ENCODE measurements around the gene GAL3ST3.

The GAL3ST3 gene

DNA sequence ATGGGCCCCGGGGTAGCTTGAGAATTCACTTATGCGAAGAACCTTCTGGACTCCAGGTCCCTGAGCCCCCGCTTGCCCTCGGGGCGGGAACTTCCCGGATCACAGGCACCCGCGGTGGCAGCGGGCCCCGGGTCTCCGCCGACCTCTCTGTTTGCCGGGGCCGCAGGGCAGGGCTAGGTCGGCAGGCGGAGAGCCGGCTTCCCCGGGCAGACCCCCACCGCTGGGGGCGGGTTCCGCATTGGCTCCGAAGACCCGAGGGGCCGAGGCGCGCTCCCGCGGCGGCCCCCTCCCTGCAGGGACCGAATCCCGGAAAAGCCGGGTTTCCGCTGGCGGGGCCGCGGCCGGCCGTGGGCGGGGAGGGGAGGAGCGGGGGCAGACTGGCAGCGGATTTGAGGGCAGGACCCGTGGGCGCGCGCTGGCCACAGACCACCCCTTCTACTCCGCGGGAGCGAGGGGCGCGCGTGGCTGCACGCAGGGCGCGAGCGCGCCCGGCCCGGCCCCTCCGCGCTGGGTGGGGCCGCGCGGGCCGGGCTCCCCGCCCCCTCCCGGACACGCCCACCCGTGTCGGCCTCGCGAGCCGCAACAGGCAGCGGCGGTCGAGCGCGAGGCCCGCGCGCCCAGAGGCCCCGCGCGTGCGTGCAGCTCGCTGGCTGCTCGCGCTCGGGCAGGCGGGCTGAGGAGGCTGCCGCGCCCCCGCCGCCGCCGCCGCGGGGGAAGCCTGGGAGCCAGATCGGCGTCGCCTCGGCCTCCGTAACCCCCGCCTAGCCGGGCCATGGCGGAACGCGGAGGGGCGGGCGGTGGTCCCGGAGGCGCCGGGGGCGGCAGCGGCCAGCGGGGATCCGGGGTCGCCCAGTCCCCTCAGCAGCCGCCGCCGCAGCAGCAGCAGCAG lies 21.0 kb upstream of the GAL3ST3 start, which contains the start of gene PACS1:
PACS1 (plus strand) TSS at position 558 of the 889 bp plus-strand sequence; CDS start at position 773, 215 bp downstream.
- DNase-seq (ENCODE audit: low read depth in 3 of 3), result peak; percentile 27 to 77 (median 42)

DNA sequence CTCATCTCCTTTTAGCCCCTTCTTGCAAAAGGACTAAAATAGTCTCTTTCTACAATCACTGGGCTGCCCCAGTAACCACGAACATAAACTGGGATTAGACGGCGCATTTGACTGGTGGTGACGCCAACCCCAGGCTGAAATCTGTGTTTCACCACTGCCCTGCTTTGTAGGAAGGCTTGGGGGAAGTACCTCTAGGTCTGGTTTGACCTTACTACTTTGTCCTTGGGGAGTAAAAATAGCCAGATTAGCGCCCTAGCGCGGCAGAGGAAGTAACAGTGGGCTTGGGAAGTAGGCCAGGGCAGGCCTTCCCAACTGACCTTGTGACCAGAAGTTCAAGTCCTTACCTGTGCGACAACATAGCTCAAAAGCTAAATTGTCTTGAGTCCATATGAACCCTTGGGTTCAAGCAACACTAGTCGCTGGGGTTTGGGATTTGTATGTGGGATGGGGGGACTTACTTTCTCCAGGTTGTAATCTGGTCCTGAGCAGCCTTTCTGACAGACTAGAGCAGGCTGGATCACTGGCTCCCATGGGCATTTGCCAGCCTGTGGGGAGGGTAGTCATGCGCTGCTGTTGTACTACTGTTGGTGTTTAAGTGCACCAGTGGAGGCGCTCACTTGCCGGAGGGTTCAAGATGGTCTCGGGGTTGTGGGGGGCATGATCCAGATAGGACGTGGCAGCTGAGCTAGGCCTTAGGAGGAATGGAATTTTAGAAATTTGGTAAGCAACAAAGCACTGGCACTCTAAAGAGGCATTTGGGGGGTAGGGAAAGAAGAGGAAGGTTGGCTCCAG lies 20.2 kb upstream of the GAL3ST3 start:
- peak in 1 of 3 experiments; percentile 25 for DNase-seq (ENCODE audit: low read depth in 3 of 3)

- DNase-seq (ENCODE audit: low read depth in 3 of 3), result peak; percentile 61 to 74 (median 70)
Observed at GRCh38 chr11:66068154-66068821, 19.3 kb upstream of the GAL3ST3 start.

GRCh38 chr11:66067640-66068039 lies 18.7 kb upstream of the GAL3ST3 start:
- no peak for DNase-seq (ENCODE audit: low read depth in 3 of 3)

DNA sequence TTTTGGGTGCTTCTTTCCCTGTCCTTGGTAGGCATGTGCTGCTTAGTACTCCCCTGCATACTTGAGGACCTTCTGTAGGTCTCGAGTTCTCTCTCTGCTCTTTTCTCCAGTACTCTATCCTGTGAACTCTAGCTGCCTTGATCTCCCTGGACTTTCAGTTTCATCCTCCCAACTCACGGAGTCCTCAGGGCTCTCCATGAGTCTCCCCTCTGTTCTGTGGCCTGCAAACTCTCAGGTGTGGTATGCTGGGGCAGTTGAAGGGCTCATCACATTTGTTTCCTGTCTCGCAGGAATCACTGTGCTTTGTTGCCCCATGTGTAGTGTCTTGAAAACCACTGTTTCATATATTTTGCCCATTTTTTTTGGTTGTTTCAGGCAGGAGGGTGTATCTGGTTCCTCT lies 17.8 kb upstream of the GAL3ST3 start:
- no peak for DNase-seq (ENCODE audit: low read depth in 3 of 3)

DNA sequence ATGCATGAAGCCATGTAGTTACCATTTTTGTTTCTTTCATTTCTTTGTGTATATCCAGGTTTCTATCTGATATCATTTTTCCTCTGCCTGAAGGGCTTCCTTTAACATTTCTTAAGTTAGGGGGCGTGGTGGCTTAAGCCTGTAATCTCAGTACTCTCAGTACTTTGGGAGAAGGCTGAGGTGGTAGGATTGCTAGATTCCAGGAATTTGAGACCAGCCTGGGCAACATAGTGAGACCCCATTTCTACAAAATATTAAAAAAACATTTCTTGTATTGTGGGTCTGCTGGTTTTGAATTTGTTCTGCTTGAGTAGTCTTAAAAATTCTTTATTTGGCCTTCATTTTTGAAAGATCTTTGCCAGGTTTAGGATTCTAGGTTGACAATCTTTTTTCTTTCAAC lies 15.6 kb upstream of the GAL3ST3 start:
- DNase-seq (ENCODE audit: low read depth in 3 of 3), result no peak

GRCh38 chr11:66063900-66064299 lies 14.9 kb upstream of the GAL3ST3 start:
- DNase-seq (ENCODE audit: low read depth in 3 of 3), result no peak

- no peak for DNase-seq (ENCODE audit: low read depth in 3 of 3)
Observed at GRCh38 chr11:66062408-66062807, 13.4 kb upstream of the GAL3ST3 start.

DNA sequence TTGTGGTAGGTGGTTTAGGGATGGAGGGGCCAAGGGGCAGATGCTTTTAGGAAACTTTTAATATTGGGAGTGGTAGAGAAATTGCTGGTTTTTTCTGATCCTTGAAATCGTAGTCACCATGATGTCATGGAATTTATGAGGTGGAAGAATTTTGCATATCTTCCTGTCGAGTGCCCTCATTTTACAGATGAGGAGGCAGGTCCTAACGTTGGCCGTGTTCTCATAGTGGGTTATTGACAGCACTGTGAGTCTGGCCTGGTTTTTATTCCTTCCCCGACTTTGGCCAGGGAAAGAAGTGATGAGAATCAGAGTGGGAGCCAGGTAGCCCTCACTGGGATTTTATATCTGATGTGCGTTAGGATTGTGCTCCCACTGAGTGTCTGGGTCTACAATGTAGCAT lies 12.3 kb upstream of the GAL3ST3 start:
- no peak for DNase-seq (ENCODE audit: low read depth in 3 of 3)

DNA sequence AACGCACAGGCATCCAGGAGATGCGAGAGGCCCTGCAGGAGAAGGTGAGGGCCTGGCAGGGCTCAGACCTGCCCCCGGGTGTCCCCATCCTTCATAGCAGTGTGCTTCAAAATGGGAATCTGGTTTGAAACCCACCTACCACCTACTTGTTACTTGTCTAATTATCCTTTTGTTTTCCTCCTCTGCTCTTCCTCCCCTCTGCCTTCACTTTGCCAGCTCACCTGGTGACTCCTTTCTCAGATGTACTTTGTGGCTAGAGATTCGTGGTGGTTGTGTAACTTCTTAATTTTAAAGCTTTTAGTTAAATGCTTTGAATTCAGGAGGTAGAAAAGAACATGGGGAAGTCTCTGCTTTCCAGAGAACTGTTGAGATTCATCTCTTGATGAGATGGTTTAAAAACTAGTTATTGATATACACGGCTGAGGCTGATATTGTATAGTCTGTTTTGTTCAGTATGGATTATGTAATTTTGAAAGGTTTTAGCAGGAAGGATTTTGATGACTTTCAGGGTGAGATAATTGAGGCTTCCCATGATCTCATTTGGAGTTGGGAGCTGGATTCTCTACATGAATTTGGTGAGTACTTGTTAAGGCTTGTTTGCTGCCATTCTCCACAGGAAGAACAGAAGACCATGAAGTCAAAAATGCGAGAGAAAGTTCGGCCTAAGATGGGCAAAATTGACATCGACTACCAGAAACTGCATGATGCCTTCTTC lies 11.2 kb upstream of the GAL3ST3 start:
- DNase-seq (ENCODE audit: low read depth in 3 of 3), result no peak

DNA sequence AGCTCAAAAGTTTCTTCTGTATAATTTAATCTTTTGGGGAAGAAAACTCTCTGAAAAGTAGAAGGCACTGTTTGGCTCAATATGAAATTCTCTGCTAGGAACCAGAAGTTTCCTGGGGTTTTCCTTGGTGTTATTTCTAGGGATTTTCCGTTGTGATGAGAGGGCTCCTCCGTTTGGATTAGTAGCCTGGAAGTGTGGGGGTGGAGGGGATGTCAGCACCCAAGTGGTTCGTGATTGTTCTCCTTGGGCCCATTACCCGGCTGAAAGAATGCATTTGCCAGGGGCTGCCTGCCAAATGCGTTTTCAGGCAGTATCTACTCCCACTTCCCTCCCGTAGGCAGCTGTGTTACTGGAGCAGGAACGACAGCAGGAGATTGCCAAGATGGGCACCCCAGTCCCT lies 7.5 kb upstream of the GAL3ST3 start:
- no peak for DNase-seq (ENCODE audit: low read depth in 3 of 3)

DNA sequence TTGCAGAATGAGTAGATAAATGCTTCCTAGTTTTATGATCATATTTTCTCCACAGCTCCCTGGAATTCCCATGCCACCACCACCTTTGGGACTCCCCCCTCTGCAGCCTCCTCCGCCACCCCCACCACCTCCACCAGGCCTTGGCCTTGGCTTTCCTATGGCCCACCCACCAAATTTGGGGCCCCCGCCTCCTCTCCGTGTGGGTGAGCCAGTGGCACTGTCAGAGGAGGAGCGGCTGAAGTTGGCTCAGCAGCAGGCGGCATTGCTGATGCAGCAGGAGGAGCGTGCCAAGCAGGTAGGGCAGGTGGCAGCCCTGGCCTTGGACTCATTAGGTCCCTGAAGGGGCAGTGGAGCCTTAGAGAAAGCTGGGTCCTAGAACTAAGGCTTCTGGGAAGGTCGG lies 6.1 kb upstream of the GAL3ST3 start:
- no peak for DNase-seq (ENCODE audit: low read depth in 3 of 3)

GRCh38 chr11:66052664-66052982 lies 3.7 kb upstream of the GAL3ST3 start:
- DNase-seq (ENCODE audit: low read depth in 3 of 3), result no peak

GRCh38 chr11:66051766-66052663 lies 3.1 kb upstream of the GAL3ST3 start, which contains the start of gene SF3B2:
Gene SF3B2 (plus strand): TSS chr11:66052364. CDS start chr11:66052385, 21 bp downstream.
- peak; percentile 91 to 97 (median 94) for DNase-seq (ENCODE audit: low read depth in 3 of 3)

- no peak for DNase-seq (ENCODE audit: low read depth in 3 of 3)
Observed at GRCh38 chr11:66051371-66051765, 2.4 kb upstream of the GAL3ST3 start.

- no peak for DNase-seq (ENCODE audit: low read depth in 3 of 3)
Observed at GRCh38 chr11:66050581-66051231, 1.7 kb upstream of the GAL3ST3 start.

DNA sequence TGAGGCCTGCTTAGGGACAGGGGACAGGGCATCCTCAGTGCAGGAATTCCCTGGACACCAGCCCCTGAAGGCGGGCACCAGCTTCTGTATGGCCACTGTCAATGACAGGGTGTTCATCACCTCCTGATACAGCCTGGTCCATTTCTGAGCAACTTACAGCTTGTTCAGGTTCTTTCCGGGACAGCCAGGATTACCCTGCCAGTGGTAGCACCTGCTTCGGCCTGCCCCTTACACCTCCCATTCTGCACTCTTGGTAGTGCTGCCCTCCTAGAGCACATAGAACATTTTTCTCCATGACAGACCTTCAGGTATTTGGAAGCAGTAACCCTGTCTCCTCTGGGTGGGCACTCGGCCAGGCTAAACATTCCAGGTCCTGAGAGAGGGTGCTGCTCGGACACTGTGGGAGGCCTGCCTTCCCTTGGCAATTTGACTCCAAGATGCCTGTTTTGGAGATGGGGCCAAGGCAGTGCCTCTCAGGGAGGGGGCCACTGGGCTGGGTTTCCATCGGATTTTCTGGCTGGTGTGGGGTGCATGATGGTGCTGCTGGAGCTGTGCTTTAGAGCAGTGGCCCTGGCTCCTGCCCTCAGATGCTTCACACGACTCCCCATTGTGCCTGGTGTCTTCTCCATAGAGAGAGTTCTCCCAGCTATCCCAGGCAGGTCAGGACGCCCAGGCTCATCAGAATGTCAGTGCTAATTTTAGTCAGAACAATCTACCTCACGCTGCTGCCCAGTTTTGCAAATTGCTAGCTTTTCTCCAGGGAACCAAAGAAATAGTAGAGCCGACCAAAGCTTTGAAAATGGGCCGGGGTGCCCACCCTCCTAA lies 1.2 kb downstream of the GAL3ST3 start:
- no peak for DNase-seq (ENCODE audit: low read depth in 3 of 3)

DNA sequence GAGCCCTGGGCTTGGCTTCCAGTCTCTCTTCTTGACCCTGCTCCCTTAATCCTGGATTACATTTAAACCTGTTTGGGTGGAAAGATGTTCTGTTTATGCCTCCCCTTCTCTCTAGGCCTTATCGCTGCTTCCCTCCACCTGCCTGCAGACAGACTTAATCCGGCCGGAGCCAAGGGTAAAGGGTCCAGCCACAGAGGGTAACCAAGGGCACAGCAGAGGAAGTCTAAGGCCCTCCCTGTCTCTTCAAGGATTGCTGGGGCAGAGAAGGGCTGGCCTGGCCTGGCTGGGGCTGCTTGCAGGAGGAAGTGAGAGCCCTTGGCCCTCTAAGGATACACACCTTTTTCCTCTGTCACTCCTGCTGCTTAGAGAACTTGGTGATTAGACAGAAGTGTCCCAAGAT lies 2.1 kb downstream of the GAL3ST3 start:
- DNase-seq (ENCODE audit: low read depth in 3 of 3), result no peak

DNA sequence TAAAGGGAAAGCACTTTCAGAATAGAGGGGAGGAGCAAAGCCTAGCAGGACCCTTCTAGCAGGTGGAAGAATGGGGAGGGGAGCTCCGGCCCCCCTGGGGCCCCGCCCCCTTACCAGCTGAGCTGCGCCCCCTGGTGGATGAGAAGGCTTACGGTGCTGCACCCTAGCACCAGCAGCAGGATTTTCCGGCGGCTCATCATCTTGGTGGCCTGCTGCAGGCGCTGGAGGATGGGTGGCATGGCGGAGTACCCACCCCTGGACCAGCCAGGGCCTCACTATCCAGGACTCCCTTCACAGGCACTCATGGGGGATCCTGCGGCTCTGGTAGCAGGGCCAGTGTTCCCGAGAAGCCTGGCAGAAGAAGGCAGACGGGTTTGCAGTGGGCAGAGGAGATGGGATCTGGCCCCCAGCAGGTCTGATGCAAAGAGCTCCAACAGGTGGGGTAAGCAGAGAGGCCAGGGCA lies 3.8 kb downstream of the GAL3ST3 start:
- DNase-seq (ENCODE audit: low read depth in 3 of 3), result peak; percentile 67 to 78 (median 75)
